Activated T-helper 9 cell treated with anti-CD3 and anti-CD28 coated beads, Interleukin-2, amount 50 U/mL, for 16 hours (primary cell): ENCODE results near the gene OBSL1.

Source experiments
- DNase-seq: peaks from one replicate; pipeline ENCODE4 v3.0.0-alpha.2; 2020; ENCODE audit warnings: low read depth

The OBSL1 gene

GRCh38 chr2:219571311-219572236, at the start of gene OBSL1:
OBSL1 (minus strand) TSS chr2:219571539; CDS start chr2:219571232, 307 bp downstream.
- DNase-seq: no peak

- no peak for DNase-seq
These were observed 49.2 kb upstream of the OBSL1 start for GRCh38 chr2:219620546-219620945.

- DNase-seq: no peak
These were observed 47.9 kb upstream of the OBSL1 start for GRCh38 chr2:219619235-219619634.

GRCh38 chr2:219618733-219619122, 47.4 kb upstream of the OBSL1 start:
- DNase-seq: no peak

- DNase-seq: no peak
These were observed 45.2 kb upstream of the OBSL1 start for GRCh38 chr2:219616550-219616949.

- DNase-seq: no peak
These were observed 44.6 kb upstream of the OBSL1 start for GRCh38 chr2:219615894-219616293.

GRCh38 chr2:219615036-219615435, 43.7 kb upstream of the OBSL1 start:
- DNase-seq: no peak

- no peak for DNase-seq
These were observed 42.9 kb upstream of the OBSL1 start for GRCh38 chr2:219614076-219614860.

- no peak for DNase-seq
These were observed 42.2 kb upstream of the OBSL1 start for GRCh38 chr2:219613461-219614070.

- DNase-seq: no peak
These were observed 41.4 kb upstream of the OBSL1 start for GRCh38 chr2:219612577-219613286.

GRCh38 chr2:219611866-219612576, 40.7 kb upstream of the OBSL1 start:
- DNase-seq: no peak

GRCh38 chr2:219611306-219611705, 40.0 kb upstream of the OBSL1 start:
- DNase-seq: no peak

- no peak for DNase-seq
These were observed 37.9 kb upstream of the OBSL1 start for GRCh38 chr2:219609149-219609750.

- DNase-seq: no peak
These were observed 37.1 kb upstream of the OBSL1 start for GRCh38 chr2:219608399-219608964.

GRCh38 chr2:219607931-219608330, 36.6 kb upstream of the OBSL1 start:
- no peak for DNase-seq

GRCh38 chr2:219605607-219605954, 34.2 kb upstream of the OBSL1 start:
- no peak for DNase-seq

- DNase-seq: no peak
These were observed 32.4 kb upstream of the OBSL1 start for GRCh38 chr2:219603771-219604170.

- no peak for DNase-seq
These were observed 27.2 kb upstream of the OBSL1 start for GRCh38 chr2:219598308-219599078.

- DNase-seq: peak; percentile 86
These were observed 26.4 kb upstream of the OBSL1 start, which contains the start of gene STK11IP for GRCh38 chr2:219597552-219598307. STK11IP (plus strand) TSS chr2:219597857; CDS start chr2:219598120, 263 bp downstream.
